ENCODE data around the gene ACMSD. TPM values are rescaled to one million over a fixed set of nuclear protein-coding genes. Genes with fewer than 3 reads are reported as not detected.

The ACMSD gene
- total and polyA plus RNA-seq, 2 of the 4 experiments (the other 2 are of a cell fraction), result not detected

- no TSS peak for BruUV-seq (replicated peaks)
- H2BK20ac ChIP-seq (ENCODE audit: low read depth, low read length), result no peak overlapping the region
- no peak overlapping the region for H3K23ac ChIP-seq (ENCODE audit: low read depth, low read length)
- no peaks in the 10 kb centered on the region for H3K36me3 ChIP-seq (ENCODE audit: control insufficient read depth, insufficient read depth, low read length)
- TF ChIP-seq MXI1 (IDR thresholded peaks at IDR 0.05; ENCODE audit: borderline replicate concordance, low read depth, low read length) (no peak), ELK1 (IDR thresholded peaks at IDR 0.05; ENCODE audit: borderline replicate concordance, low read depth, low read length) (no peak), NFE2L2 (IDR thresholded peaks at IDR 0.05; ENCODE audit: low read depth, low read length) (no peak)
- TF ChIP-seq, protein P1, sequence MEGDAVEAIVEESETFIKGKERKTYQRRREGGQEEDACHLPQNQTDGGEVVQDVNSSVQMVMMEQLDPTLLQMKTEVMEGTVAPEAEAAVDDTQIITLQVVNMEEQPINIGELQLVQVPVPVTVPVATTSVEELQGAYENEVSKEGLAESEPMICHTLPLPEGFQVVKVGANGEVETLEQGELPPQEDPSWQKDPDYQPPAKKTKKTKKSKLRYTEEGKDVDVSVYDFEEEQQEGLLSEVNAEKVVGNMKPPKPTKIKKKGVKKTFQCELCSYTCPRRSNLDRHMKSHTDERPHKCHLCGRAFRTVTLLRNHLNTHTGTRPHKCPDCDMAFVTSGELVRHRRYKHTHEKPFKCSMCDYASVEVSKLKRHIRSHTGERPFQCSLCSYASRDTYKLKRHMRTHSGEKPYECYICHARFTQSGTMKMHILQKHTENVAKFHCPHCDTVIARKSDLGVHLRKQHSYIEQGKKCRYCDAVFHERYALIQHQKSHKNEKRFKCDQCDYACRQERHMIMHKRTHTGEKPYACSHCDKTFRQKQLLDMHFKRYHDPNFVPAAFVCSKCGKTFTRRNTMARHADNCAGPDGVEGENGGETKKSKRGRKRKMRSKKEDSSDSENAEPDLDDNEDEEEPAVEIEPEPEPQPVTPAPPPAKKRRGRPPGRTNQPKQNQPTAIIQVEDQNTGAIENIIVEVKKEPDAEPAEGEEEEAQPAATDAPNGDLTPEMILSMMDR (conservative IDR thresholded peaks at IDR 0.05; ENCODE audit: low read depth, low read length), result no peak
- intact Hi-C loops (cut with micrococcal nuclease), result no loop called here
- no peak for ATAC-seq (ENCODE audit: low read depth)
- no peak overlapping the region for H3K18ac ChIP-seq (ENCODE audit: low read depth, low read length)
- H4K20me1 ChIP-seq (ENCODE audit: insufficient read depth, low read length), result no peaks in the 10 kb centered on the region
- no peak overlapping the region for H4K8ac ChIP-seq (ENCODE audit: low read depth in 2 of 2, low read length in 2 of 2)
- H3K27me3 ChIP-seq (ENCODE audit: control insufficient read depth, insufficient read depth, low read length), result no peaks in the 10 kb centered on the region
- H3K4me1 ChIP-seq (ENCODE audit: control insufficient read depth, insufficient read depth, low read length), result no peaks in the 10 kb centered on the region
- WGBS, 2 experiments (ENCODE audit: extremely low coverage in 2 of 2, insufficient read length in 1 of 2), result no CpG with 5 or more reads among the region's 3 CpGs
- H3K4me3 ChIP-seq (ENCODE audit: insufficient read depth, low read depth, low read length), result no peak overlapping the region
- H2BK15ac ChIP-seq (ENCODE audit: low read depth, low read length), result no peak overlapping the region
- no peak overlapping the region for H3K27ac ChIP-seq (ENCODE audit: insufficient read depth, low read length)
- no peak overlapping the region for H2AFZ ChIP-seq (replicated peaks; ENCODE audit: low read length, poor library complexity)
- no peak overlapping the region for H2BK120ac ChIP-seq (ENCODE audit: low read depth, low read length)
- H2AK9ac ChIP-seq (replicated peaks; ENCODE audit: low read depth, low read length, poor library complexity), result no peak overlapping the region
- H3K9me1 ChIP-seq (ENCODE audit: insufficient read depth, low read length), result no peaks in the 10 kb centered on the region
- H3K9me3 ChIP-seq (ENCODE audit: control insufficient read depth, insufficient read depth, low read length), result no peaks in the 10 kb centered on the region
- H3K9ac ChIP-seq (ENCODE audit: low read depth, low read length), result no peak overlapping the region
- no peak for DNase-seq
- H3K79me1 ChIP-seq (ENCODE audit: low read depth in 1 of 2, low read length in 2 of 2), result no peaks in the 10 kb centered on the region
- H3K4me2 ChIP-seq (ENCODE audit: low read depth, low read length), result no peak overlapping the region
- in situ Hi-C loops (cut with MboI; ENCODE audit: low sequenced_read_pairs), result no loop called here
- H4K91ac ChIP-seq (ENCODE audit: insufficient read depth, low read depth, low read length), result no peak overlapping the region
- H4K5ac ChIP-seq (ENCODE audit: low read depth, low read length), result no peak overlapping the region
- H3K14ac ChIP-seq (replicated peaks; ENCODE audit: low read depth, low read length), result no peak overlapping the region
- no peak overlapping the region for H3K56ac ChIP-seq (ENCODE audit: extremely low read depth, insufficient read depth, low read length)
- H2AK5ac ChIP-seq (ENCODE audit: low read depth, low read length), result no peak overlapping the region
- POLR2A ChIA-PET (ENCODE audit: unreplicated experiment), result no interaction called here
- no peak overlapping the region for H2BK5ac ChIP-seq (ENCODE audit: low read depth, low read length, poor library complexity, severe bottlenecking)
- H3K4ac ChIP-seq (ENCODE audit: low read depth, low read length), result no peak overlapping the region
- dilution Hi-C loops (cut with HindIII; ENCODE audit: low sequenced_read_pairs, unreplicated experiment), result no loop called here
- CTCF ChIA-PET, result interaction anchor here (0.7 kb wide), 1 partner anchor 455 kb away, joined by 3 read pairs; no protein-coding TSS in a partner anchor
Observed at GRCh38 chr2:134883552-134884293, 45.3 kb downstream of the ACMSD start.
